HG03469 (cell line): ENCODE measurements around the gene STARD10.
"Not testable (repeated sequence)": the region's sequence is repeated elsewhere in the genome, so short reads cannot be mapped to it uniquely, and the experiment has no call there.

ENCODE experiments used
- ATAC-seq: cut with Tn5 transposase; IDR thresholded peaks from one replicate; pipeline ENCODE4 v1.9.1; 2021; ENCODE audit warnings: mild to moderate bottlenecking, moderate library complexity, moderate number of reproducible peaks; ENCODE audit not compliant: unreplicated experiment

The STARD10 gene

DNA sequence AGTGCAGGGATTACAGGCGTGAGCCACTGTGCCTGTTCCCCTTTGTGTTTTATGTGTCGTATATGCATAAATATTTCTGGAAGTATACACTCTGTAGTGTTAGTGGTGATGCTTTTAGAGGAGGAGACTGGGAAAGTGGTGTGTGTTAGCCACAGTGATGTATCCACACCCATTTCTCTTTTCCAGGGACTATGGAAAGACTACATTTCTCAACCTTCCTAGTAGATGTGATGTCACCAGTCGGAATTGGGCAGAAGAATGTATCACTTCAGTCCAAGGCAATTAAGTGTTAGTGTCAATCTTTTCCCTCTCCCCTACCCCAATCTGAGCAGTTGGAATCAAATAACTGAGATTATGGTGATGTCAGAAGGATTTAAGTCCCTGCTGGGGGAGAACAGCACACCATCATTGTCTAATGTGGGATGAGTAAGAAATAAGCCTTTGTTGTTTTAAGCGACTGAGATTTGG lies 14.5 kb upstream of the STARD10 start:
- no peak for ATAC-seq

GRCh38 chr11:72807792-72808191 lies 13.9 kb upstream of the STARD10 start:
- no peak for ATAC-seq

- no peak for ATAC-seq
These were observed 13.3 kb upstream of the STARD10 start for GRCh38 chr11:72807021-72807693.

- ATAC-seq, result not testable (repeated sequence)
These were observed 12.5 kb upstream of the STARD10 start for GRCh38 chr11:72806378-72806777.

- ATAC-seq, result no peak
These were observed 11.4 kb upstream of the STARD10 start for GRCh38 chr11:72805216-72805615.

- no peak for ATAC-seq
These were observed 9.0 kb upstream of the STARD10 start for GRCh38 chr11:72802822-72803221.

DNA sequence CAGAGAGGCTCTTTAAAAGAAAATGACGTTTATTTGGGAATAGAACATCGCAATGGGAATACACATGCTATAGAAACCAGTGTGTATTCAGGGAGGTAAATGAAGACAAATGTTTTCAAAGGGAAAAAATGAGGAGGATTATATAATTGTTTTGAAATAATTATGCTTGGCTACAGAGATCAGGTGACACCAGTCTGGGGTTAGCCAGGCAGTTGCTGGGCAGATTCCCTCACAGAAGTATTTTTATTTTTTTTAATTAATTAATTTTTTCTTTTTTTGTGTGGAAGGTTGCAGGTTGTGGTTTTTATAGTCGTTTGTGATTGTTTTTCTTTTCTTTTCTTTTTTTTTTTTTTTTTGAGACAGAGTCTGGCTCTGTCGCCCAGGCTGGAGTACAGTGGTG lies 5.6 kb upstream of the STARD10 start:
- no peak for ATAC-seq

DNA sequence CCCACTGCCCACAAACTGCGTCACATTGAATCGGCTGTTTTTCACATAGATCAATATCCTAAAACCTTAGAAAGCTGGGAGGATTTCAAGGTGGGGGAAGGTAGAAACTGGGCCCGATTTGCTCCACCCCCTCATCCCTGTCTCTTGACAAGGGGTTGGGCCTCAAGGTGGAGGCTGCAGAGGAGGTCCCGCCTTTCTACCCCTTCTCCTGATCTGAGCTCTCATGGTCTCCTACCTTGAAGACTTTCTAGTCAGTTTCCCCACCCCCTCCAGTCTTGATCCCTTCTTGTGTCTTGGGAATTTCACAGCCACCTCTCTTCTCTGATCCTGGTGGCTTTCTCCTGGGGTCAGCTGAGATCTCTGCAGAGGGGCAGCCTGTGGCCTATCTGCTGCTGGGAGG lies 4.5 kb upstream of the STARD10 start:
- ATAC-seq, result no peak

GRCh38 chr11:72793076-72793424 lies 797 bp downstream of the STARD10 start:
- no peak for ATAC-seq

GRCh38 chr11:72792437-72793021 lies 1.3 kb downstream of the STARD10 start:
- ATAC-seq, result no peak

- ATAC-seq, result not testable (repeated sequence)
These were observed 2.6 kb downstream of the STARD10 start for GRCh38 chr11:72791228-72791627.

DNA sequence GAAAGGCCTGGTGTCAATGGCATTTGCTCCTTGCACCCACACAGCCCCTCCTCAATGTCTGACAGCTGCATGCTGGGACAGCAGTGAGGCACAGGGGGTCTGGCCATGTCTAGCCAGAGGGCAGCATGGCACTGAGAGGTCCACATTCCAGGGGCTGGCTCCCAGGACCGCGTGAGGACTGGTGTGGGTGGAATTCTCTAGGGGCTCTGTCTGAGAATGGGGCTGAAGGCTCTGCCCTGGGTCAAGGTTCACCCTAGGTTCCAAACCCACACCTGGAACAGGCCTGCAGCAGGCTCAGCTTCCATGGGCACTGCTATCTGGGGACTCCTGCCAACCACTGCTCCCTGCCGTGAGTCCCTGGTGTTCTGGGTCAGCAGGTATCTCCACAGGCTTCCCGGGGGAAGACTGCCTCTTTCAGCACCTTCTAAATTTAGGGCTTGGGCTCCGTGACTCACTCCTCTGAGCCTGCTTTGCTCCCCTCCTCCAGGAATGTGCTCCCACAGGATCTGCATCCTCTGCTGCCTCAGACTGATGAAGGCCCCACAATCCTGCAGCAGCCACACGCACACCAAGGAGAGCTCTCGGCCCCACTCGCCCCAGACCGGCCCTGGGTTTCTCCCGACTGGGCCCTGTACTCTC lies 4.2 kb downstream of the STARD10 start:
- no peak for ATAC-seq

GRCh38 chr11:72788241-72788640 lies 5.6 kb downstream of the STARD10 start:
- ATAC-seq, result no peak

DNA sequence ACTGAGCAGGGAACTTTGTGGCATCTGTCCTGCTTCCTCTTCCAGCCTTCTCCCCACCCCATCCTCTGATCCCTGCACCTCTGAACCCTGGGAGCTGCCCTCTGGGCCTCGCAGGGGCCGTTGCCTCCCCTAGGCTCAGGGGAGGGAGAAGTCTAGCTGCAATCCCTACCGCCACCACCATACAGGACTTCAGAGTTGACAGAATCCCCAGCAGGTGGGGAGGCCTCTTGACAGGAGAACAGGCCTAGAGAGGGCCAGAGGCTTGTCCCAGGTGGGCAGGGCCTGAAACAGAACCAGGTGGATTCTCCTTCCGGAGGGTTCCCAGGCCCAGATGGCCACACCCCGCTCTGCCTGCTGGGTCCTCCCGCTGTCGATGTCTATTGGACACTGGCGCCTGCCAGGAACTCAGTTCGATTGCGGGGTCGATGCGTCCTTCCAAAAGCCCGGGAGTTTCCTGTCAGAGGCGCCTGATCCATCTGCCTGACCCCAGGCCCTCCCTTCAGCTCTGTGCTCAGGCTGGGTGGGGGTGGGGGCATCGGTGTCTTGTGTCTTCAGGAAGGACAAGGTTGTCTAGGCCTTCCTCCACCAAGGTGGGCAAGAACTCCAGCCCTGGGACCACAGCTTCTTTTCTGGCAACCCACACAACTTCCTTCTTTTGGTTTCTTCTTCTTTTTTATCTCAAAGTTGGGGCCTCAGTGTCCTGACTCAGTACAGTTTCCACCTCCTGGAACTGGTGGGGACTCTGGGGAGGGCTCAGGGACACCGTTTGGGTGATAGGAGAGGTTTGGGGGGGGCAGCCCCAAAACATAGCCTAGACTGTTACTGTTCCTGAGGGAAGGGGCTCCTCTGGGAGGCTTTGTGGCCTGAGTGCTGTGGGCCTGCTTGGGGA lies 6.4 kb downstream of the STARD10 start:
- ATAC-seq, result no peak

DNA sequence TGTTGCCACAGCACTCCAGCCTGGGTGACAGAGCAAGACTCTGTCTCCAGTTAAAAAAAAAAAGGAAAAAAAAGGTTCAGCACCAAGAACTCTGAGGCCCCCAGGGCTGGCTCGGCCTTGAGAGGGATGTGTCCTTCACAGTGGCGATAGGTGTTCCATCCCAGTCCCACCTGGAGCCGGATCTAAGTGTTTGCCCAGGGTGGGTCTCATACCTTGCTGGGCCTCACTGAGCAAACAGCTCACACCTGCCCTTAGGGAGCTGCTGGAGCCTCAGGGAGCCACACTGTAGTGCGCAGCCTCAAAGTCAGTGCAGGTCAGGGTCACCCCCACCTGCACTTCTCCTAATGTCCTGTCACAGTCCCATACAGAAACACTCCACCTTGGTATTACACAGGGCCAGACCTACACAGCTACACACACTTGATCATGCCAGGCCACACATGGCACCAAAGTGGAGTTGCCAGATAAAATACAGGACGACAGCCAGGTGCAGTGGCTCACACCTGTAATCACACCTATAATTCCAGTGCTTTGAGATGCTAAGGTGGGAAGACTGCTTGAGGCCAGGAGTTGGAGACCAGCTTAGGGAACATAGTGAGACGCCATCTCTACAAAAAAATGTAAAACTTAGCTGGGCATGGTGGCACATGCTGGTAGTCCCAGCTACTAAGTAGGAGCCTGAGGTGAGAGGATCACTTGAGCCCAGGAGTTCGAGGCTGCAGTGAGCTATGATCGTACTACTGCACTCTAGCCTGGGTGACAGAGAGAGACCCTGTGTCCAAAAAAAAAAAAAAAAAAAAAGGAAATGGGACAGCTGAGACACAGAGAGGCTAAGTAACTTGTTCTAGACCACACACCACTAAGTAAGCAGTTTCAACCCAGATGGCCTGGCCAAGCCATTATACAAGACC lies 7.3 kb downstream of the STARD10 start:
- ATAC-seq, result no peak

DNA sequence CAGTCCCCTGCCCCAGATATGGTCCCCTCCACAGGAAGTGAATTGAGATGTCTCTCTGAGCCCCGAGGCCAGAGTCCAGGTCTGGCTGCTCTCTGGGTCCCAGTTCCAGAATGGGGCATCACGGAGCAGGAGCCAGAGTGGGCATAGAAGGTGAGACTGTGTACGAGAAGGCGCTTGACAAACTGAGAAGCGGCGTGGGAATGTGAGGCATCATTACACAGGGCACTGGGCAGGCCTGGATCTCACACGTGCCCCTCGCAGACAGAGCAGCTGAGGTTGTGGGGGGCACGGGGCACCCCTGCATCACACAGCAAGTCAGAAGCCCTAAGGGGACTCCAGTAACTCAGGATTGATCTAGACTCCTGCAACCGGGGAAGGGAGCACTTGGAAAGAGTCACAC lies 9.2 kb downstream of the STARD10 start:
- ATAC-seq, result no peak

DNA sequence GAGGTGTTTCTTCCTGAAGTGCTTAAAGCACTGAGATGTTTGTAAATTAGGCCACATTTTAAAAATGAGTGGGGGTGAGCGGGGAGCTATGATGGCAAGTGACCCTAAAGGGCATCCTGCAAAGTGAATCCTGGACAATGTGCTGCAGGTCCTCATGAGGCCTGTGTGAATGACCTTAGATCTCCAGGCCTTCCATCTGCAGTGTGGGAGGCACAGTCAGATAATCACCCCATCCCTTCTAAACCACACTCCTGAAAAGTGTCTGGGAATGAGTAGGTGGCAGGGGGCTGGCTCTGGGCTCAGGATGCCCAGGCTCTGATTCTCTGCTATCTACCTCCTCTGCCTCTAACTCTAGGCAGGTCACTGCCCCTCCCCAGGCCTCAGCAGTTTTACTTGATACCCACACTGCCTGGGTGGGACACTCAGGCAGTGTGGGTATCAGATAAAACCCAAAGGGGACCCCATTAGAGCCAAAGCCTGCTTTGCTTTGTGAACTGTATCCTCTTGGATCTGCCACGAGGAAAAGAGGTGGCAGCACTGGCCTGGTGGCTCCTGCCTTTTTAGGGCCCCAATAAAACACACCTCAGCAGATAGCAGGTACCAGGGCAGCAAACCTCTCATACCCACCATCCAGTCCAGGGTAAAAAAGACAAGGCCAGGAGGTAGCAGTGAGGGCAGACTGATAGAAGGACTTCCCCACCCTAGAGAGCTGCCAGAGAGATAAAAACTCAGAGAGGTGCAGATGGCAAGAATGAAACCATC lies 10.5 kb downstream of the STARD10 start:
- no peak for ATAC-seq

DNA sequence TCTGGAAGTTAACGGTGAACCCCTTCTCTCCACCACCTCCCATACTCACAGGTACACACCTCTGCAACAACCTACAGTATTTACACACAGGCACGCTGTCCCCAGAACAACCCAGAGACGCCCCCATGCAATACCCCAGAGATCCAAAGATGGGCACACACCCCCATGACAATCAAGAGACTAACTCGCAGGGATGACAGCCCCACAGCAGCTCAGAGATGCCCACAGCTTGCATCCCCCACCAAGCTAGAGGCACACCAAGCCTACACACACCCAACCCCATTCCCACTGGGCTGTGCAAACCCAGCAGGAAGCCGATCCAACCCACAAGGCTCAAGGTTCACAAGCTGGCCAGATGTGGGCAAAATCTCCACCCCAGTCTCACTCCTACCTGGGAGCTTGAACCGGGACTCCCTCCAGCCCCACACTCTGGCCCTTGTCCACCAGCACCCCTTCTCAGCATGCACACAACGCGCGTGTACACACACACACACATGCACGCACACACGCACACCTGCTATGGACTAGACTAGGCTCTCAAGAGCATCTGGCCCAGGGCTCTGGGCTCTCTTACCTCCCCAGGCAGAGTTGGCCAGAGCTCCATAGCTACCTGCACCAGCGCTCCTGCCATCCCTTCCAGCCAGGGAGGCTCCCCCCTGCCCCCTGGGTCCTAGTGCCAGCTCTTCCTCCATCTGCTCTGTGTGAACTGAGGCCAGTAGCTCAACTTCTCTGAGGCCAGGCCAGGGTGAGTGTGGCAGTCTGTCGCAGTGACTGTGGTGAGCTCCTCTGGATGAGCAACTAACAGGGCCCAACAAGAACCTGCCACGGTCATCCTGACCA lies 11.5 kb downstream of the STARD10 start:
- ATAC-seq, result no peak
